GM12801 (cell line): Measurements from ENCODE around the gene DENND1A.

Experiments
- TF ChIP-seq, protein P1 (sequence below): IDR thresholded peaks from one replicate; pipeline ENCODE4 v1.5.1; 2011; ENCODE audit warnings: control low read depth; ENCODE audit not compliant: insufficient read length; ENCODE audit errors: extremely low read depth

DENND1A gene

DNA sequence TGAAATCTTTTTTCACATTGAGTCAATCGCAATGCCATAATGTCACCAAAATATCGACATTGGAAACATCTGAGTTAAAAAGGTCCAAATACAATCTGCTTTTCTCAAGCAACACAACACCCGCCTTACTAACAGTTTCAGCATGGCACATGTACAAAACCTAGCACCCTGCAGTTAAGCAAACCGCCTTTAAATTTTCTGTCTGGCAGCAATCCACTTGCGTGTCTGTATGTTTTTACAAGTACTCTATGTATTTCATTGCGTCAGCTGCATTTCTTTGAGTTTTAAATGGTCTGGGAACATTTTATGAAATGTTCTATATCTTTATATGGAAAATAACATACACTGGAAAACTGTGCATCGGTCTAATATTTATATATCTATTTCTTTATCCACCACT, 134.6 kb downstream of the DENND1A start:
- TF ChIP-seq, protein P1, sequence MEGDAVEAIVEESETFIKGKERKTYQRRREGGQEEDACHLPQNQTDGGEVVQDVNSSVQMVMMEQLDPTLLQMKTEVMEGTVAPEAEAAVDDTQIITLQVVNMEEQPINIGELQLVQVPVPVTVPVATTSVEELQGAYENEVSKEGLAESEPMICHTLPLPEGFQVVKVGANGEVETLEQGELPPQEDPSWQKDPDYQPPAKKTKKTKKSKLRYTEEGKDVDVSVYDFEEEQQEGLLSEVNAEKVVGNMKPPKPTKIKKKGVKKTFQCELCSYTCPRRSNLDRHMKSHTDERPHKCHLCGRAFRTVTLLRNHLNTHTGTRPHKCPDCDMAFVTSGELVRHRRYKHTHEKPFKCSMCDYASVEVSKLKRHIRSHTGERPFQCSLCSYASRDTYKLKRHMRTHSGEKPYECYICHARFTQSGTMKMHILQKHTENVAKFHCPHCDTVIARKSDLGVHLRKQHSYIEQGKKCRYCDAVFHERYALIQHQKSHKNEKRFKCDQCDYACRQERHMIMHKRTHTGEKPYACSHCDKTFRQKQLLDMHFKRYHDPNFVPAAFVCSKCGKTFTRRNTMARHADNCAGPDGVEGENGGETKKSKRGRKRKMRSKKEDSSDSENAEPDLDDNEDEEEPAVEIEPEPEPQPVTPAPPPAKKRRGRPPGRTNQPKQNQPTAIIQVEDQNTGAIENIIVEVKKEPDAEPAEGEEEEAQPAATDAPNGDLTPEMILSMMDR = no peak

DNA sequence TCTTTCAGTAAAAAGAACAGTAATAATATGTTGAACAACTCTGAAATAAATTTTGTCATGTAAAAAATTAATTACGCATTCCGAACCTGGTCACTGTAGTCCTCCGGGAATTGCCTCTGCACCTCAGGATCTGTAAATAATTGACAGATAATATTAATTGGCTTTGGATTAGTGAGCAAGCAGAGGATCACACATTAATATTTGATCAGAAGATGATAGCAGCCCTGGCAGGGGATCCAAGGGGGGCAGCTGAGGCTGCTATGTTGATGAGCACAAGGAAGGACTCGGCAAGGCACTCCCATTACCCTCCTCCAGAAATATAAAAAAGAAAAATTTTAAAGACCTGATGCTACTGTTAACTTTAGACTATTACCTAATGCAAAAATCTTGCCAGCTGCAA, 137.4 kb downstream of the DENND1A start:
- TF ChIP-seq, protein P1 = no peak

DNA sequence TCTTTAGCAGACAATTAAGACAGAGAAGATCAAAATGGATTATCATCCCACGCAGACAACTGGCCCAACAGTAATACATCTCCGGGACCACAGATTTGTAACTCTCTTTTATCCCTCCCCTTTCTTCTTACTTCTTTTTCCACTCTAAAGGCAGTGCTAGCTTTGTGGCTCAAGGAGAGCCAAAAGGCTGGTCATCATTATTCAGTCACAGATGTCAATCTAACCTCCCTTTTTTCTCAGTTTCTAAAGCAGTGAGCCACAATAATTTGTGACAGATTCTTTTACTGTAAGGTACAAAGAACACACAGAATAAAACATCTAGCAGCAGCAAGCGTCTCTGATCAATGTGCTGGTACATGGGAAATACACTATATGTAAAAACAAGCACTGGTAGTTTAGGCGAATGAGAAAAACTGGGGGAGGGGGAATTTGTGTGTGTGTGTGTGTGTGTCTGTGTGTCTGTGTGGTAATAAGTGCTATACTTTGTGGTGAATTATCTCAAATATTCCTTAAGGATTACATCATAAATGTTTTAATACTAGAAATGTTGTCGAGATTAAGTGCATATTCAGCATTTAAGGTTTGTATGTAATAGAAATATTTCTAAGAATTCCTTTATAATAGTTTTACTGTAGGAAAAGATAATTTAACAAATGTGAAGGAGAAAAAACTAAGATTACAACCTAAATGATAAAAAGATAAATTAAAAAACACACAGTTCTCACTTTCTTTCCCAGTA, 140.2 kb downstream of the DENND1A start:
- TF ChIP-seq, protein P1 = no peak

DNA sequence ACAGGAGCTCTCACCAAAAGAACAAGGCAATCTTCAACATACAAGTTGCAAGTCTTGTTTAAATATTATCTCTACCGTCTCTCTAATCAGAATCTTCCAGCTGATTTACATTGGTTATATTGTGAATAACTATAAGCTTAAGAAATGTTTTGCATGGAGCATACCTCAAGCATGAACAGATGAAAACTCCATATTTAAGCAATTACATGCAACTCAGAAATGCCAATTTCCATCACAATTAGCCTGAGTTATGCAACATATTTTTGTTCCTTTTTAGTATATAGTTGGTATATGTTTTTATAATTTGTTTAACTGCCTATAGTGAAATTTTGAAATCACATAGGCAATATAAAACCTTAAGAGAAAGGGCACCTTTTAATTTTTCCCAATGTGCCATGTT, 142.5 kb downstream of the DENND1A start:
- TF ChIP-seq, protein P1 = no peak

DNA sequence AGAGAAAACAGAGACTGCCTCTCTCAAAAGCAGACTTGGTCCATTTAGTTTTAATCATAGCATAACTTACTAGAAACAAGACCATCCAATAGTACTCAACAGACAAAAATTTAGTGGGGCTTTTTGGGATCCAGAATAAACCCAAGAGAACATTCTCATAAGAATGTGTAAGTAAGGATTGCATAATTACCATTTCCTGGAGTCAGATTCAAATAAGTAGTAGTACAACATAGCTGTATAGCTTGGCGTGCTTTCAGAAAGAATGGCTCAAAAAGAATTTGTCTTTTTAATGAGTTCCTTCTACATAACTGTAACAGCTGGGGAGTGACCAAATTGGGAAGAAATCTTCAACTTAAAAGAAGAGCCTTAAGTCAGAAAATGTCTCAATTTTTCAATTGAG, 145.4 kb downstream of the DENND1A start:
- TF ChIP-seq, protein P1 = no peak

DNA sequence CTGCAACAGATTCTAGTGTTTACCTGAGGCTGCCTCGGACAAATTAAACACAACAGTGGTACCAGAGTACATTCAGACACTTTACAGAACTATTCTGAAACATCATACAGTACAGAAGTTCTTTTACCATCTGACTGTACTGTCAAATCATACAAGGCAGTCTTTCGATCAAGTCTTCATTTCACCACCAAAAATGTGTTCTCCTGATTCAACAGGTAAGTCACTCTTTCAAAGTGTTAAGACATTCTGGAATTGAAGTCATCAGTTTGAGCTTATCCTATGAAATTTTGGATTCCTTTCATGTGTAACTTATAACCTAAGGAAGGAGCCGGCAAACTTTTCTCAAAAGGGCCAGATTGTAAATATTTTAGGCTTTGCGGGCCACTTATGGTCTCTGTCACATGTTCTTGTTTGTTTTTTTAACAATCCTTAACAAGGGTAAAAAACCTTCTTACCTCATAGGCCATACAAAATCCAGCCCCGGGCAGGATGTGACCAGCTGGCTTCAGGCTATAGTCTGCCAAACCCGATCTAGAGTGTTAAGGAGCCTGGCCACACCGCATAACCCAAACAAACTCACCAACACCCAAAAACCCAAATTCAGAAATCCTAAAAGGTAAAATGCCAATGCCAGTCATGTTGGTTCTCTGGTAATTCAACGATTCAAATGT, 151.6 kb downstream of the DENND1A start:
- TF ChIP-seq, protein P1 = no peak

DNA sequence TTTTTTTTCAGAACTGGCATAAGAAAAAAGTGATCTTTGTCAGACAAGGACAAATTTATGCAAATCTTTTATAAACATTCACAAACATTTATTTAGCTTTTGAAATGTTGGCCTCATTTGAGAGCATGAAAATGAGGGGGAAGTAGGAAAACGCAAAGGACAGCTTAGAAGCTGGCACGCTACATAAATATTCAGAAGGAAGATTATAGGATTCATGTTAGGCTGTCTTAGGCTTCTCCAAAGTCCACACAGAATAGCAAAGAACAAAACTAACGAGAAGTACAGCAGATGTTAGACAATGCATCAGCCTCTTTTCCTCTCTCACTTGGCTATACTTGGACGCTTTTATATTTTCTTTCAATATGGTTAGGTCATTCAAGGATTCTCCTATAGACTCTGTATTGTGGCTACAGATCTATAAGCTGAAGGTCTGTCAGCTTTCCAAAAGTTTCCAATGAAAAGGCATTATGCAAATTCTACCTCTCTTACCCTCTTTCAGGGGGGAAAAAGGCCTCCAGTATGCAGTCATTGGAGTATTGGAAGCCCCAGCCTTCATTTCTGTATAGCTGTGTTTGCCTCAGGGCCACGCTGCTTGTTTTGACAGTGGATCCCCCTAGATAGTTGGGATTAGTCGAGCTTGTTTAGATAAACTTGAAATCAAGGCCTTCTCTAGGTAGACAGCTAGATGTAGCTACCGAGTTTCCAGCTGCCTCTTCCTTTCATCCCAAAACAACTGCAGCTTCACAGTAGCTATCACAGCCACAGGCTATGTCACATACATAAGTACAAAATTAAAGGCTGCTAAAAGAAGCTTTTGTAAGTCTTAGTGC, 153.0 kb downstream of the DENND1A start:
- TF ChIP-seq, protein P1 = no peak
